Midbrain (tissue), 1 donor: ENCODE data around the gene ROCK2.
"Not testable (repeated sequence)": the region's sequence is repeated elsewhere in the genome, so short reads cannot be mapped to it uniquely, and the experiment has no call there.

Source experiments
- DNase-seq: peaks from one replicate; lab custom pipeline; 2025; lab: John Stamatoyannopoulos, UW

Gene ROCK2

DNA sequence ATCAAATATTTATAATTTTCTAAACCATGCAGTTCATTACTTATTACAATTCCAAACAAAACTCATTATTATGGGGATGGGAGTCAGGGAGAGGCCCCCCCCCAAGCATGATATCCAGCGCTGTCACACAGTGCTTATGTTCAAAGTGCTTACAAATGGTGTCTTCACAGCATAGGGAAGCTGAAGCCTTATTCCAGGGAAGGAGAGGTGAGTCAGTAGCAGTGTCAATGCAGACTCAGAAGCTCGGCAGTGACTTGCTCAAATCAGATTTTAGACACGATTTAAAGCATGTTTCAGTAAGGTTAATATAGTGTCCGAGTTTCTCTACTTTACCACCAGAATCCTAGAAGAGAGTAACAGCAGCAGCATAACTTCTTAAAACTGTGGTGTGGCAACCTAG, 164.5 kb downstream of the ROCK2 start:
- no peak for DNase-seq

DNA sequence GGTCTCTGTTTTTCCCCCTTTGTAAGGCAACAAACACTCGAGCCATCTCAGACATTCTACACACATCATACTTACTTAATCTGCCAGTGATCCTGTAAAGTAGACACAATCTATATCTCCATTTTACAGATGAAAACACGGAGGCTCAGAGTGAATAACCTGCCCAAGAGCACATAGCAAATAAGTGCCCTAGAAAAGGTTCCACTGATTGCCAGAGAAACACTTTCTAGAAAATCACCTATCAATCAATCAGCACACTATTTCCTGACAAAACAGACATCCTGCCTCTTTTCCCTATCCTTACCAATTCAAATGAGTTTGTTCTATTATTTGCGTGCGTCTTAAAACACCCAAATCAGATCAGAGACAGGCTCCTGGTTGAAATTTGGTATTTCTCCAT, 165.2 kb downstream of the ROCK2 start:
- no peak for DNase-seq

DNA sequence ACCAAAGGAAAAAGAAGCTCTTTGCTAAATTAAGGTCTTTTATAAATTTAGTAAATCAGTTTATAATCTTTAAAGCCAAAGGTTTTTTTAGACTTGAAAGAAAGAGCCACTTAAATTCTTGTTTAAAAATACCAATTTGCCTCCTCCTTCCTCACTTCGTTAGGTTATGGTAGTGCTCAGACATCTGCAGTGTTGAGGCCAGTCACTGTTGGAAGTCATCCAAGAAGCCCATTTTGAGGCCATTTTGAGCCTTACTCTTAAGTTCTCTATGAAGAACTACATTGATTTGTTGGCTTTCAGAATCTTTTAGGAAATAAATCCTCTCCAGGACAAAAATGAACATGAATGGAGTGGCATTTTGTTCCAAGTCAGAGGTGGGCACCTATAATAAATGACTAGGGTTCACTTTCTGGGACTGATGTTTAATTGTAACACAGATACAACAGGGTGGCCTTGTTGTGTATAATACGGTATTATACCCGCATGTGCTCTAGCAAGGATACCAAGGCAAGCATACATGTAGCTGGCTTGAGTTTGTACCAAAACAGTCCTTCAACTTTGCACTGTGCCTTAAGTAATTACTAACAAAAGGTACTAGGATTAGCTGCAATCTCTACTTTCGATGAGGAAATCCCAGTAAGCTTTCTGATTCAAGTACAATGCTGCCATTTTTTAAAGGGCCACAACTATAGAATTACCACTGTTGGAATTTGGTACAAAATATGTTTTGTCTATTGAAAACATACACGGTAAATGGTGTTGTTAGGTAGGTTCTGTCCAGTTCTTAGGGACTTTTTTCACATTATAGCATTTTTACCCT, 166.4 kb downstream of the ROCK2 start:
- DNase-seq, result no peak

DNA sequence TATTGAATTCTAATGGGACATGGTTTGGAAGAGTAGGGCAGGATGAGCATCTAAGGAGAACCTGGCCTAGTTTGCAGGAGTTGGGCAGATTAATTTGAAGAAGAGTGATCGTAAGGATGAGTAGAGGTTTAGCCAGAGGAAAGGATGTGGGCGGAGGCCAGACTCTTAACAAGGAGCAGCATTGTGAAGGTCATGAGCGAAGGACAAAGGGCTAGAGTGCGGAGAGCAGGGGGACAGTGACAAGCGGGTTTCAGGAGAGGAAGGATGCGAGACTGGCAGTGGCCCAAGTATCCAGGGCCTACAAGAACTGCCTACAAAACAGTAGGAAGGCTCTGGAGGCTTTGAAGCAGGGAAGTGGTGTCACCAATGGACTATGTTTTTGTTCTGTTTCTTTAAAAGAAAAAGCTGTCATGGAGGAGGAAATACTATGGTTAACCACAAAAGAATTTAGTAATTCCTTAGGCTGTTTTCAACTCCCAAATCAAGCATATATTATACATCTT, 169.1 kb downstream of the ROCK2 start:
- DNase-seq, result peak; percentile 15

DNA sequence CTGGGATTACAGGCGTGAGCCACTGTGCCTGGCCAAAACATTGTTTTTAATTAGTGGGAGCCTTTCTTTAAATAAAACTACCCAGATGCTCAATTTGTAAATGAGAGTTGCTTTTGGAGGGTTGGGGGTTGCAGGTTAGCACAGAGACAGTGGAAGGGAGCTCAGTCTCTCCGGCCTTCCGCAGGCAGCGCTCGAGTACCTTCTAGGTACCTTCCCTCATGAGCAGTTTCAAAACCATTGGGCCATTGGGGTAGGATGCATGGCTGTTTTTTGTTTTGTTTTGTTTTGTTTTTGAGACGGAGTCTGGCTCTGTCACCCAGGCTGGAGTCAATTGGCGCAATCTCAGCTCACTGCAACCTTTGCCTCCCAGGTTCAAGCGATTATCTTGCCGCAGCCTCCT, 170.2 kb downstream of the ROCK2 start:
- no peak for DNase-seq

DNA sequence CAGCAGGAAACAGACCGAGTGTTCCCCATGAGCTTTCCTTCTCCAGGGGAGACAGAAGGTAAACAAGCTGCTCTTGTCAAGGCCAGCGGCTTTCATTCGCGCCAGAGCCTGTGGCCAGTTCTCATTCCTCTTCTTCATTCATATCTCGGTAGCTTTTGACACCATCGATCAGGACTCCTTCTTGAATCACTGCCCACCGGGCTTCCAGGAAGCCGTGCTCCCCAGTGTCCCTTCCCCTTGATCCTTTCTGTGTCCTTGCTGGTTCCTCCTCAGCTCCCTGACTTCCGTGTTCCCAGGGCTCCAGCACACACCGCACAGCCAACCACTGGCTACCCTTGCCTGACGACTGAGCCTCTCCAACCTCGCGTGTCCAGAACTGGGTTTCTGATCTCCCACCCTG, 175.1 kb downstream of the ROCK2 start:
- DNase-seq, result no peak

DNA sequence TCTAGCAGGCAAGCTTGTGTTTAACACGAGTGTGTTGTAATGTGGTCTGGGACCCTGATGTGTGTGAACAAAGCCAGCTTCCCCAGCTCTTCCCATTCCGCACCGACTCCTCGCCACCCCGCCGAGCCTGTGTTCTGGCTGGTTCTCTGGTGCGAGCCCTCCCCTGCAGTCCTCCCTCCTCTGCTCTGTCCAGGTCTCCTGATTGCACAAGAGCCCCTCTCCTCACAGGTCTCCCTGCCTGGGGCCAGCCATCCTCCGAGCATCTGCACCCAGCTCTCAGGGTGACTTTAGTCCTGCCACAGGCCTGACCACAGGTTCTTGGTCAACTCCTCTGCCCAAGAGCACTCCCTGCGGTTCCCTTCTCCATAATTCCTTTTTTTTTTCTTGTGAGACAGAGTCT, 175.9 kb downstream of the ROCK2 start:
- no peak for DNase-seq

DNA sequence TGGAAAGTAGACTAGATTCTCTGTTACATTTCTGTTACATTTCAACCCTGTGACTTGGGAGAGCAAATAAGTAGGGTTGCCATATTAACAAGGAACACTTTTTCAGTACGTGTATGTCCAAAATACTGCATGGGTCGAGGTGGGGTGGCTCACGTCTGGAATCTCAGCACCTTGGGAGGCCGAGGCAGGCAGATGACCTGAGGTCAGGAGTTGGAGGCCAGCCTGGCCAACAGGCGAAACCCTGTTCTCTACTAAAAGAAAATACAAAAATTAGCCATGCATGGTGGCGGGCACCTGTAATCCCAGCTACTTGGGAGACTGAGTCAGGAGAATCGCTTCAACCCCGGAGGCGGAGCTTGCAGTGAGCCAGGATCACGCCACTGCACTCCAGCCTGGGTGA, 178.0 kb downstream of the ROCK2 start:
- DNase-seq, result no peak

DNA sequence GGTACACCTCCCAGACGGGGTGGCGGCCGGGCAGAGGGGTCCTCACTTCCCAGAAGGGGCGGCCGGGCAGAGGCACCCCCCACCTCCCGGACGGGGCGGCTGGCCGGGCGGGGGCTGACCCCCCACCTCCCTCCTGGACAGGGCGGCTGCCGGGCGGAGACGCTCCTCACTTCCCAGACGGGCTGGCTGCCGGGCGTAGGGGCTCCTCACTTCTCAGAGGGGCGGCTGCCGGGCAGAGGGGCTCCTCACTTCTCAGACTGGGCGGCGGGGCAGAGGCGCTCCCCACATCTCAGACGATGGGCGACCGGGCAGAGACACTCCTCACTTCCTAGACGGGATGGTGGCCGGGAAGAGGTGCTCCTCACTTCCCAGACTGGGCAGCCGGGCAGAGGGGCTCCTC, 179.4 kb downstream of the ROCK2 start:
- not testable (repeated sequence) for DNase-seq

DNA sequence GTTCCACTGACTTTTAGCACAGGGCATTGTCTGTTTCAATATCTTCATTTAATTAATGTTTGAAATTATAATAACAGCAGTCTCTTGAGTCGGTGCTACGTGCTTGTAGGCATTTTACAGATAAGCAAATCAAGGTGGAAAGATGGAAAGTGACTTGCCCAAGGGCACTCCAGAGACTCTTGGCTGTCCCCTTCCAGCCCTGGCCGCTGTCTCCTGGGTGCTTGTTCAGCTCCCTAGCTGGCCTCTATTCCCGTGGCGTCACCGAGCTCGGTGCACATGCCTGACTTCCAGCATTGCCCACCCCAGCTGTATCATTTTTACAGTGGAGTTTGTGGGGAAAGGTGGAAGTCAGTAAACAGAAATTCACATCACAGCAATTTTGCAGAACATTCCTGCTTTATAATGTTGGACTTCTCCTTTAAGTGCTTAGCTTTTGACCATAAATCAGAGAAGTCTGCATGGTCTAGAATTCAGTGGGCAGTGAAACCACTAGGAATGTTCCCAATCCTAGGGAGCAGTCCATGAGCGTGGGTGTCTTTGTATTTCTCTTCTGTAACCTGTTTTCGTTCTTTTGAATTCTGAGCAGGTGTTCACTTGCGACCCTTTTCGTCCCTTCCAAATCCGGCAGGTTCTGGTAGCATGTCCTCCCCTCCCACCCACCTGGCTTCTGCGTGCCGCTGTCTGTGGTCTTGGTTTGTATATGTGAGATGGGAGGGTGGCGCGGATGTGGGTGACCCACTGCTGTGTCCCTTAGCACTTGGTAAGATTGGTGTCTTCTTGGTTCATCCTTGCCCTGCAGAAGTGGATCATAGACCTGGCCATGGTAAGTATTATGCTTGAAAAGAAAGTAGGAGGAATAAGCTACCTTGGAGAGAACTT, 180.8 kb downstream of the ROCK2 start:
- no peak for DNase-seq

DNA sequence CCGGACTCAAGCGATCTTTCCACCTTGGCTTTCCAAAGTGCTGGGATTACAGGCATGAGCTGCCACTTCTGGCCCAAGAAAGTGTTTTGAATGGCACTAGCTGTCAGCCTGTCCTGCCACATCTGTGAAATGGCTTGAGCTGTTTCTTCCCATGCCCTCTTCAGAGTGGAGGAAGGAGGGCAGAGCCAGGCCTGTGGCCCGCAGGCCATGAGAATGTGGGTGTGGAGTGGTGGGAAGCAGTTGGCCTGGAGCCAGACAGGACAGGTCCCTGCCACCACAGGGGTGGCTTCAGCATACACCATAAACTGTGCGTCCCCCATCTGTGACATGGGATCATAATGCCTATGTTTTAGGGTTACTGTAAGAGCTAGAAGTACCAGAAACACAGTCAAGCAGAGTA, 182.7 kb downstream of the ROCK2 start:
- no peak for DNase-seq

DNA sequence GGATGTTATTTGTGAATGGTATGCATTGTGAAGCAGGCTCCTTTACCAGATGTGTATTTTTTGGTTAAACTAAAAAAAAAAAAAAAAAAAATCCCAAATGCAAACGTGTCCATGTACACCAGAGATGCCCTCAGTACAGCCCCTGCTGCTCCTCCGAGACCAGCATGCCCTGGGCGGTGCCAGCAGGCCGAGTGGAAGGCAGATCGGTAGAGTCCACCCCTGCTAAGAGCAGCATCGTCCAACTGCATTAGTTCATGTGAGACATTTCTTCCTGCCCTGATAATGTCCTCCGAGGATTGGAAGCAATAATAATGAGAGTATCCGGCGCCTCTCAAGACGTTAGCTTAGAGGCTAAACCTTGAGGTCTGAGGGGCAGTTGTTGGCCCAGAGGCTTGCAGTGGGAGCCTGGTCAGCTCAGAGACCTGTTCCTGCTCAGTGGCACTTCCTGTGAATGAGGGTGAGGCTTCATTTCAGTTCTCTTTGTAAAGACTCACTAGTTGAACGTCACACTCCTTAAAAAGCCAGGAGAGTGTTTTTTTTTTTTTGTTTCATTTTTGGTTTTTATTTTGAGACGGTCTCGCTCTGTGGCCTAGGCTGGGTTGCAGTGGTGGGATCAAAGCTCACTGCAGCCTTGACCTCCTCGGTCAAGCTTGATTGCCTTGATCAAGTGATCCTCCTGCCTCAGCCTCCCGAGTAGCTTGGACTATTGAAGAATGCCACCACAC, 183.5 kb downstream of the ROCK2 start:
- DNase-seq, result no peak

DNA sequence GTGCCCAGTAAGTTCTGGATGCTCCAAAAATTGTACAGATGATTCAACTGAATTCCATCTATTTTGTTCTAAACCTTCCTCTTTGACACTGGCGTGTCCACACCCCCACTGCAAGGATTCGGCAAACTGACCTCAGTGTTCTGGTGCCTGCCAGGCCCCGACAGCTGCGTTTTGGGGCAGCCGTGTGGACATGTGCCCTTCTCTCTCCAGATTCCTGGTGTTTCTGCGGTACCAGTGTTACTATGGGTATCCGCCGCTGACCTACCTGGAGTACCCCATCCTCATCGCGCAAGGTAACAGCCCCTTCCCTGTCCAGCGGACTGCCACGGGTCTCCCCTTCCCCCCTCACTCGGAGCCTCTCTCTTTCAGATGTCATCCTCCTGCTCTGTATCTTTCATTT, 184.2 kb downstream of the ROCK2 start:
- DNase-seq, result no peak

DNA sequence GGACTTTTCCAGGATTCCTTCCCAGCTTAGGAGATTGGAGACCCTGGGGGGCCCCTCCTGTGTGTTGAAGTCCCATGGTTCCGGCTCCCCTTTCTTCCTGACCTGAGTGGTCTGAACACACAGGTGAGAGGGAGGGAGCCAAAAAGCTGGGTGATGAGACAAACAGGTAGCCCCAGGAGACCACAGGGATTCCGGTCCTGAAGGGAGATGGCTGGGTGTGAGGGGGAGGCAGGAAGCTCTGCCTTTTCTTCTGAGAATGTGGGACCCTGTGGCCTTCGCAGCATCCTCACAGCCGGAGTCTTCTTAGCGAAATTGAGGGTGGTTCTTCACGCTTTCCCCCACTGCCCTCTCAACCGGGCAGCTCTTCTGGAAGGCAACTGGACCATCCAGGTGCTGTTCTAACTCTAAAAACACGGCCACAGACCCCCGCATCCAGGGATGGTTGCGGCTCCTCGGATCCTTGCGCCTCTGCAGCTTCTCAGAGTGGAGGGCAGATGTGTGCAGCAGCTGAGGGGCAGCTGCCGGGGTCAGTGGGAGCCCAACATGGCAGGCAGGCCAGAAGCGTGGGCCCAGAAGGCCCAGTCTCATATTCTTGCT, 184.8 kb downstream of the ROCK2 start:
- DNase-seq, result no peak

DNA sequence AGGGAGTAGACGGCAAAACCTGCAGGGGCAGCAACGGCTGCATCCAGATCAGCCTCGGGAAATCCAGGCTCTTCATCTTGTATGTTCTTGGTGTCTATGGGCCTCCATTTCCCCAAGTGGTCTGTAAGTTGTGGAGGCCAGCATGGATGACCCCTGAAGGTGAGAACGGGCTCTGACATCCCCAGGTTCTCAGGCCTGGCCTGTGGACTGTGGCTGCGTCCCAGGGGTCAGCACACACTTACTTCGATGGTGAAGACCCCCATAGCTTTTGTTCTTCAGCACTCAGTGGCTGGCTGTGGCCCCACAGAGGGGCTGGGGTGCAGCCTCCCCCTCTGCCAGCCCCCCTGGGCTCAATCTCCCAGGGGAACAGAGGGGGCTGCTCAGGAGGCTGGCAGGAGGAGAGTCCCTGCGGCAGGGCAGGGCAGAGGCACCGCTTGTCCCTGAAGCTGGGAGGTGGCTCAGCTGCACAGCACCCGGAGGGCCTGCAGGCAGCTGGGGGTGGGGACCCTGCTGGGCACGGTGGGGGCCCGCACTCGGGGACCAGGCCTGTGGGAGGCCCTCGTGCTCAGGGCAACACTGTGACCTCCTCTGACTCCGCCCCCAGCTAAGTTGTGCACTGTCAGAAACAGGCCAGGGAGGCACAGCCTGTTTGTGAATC, 185.4 kb downstream of the ROCK2 start:
- no peak for DNase-seq

DNA sequence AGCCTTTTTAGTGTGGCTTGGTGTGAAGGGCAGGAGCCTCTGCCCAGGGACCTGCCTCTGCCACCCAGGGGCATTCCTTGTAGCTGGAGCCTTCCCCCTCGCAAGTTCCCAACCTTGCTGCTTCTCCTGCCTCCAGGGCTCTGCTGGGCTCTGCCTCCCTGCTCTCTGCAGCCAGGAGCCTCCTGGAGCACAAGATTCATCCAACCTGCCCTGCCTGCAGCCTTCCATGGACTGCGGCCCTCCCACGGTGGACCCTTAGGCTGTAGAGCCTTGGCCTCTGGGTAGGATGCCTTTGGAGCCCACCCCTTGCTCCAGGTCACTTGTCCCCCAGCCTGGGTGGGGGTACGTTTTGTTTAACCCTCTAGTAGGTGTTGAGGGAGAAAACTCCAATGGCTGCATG, 186.7 kb downstream of the ROCK2 start:
- DNase-seq, result no peak

DNA sequence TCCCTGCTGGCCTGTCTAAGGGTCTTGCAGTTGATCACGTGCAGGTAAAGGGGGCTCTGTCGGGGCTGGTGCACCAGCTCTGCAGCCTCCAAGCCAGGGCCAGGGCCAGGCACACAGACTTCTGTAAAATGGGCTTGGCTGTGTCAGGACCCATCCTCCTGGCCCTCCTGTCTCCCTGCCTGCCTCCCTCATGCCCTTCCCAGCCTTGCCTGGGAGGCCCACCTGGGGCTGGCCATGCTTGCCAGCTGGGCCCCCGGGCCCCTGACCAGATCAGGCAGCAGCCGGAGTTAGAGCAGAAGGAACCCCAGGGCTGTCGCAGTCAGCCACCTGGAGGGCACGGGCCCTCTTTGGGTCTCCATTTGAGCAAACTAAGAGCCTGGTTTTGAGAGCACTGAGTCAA, 187.1 kb downstream of the ROCK2 start:
- no peak for DNase-seq

DNA sequence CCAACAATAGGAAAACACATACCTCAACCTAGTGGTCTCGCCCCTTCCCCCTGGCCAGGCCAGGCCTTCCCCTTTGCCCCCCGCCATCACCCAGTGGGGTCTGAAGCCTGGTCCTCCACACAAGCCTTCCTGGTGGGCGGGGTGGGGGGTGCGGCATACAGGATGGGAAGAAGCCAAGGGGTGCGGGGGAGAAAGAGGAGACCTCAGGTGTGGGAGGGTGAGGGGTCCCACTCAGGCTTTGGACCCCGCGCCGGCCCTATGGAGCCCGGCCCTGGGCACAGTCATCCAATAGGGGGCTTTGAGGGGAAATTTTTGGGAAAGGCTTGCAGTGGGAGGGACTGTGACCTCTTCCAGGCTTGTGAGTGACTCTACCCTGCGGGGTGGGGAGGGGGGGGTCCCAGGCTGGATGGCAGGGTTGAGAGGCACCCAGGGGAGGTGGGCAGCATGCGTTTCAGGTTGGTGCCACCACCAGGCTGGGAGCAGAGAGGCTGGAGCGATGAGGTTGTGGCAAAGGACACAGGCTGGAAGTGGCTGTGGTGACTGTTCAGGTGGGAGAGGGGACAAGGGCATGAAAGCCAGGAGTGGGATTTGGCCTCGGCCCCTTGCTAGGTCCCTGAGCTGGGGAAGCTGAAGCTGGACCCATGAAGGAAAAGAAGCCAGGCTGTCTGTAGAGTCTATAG, 187.9 kb downstream of the ROCK2 start:
- no peak for DNase-seq

DNA sequence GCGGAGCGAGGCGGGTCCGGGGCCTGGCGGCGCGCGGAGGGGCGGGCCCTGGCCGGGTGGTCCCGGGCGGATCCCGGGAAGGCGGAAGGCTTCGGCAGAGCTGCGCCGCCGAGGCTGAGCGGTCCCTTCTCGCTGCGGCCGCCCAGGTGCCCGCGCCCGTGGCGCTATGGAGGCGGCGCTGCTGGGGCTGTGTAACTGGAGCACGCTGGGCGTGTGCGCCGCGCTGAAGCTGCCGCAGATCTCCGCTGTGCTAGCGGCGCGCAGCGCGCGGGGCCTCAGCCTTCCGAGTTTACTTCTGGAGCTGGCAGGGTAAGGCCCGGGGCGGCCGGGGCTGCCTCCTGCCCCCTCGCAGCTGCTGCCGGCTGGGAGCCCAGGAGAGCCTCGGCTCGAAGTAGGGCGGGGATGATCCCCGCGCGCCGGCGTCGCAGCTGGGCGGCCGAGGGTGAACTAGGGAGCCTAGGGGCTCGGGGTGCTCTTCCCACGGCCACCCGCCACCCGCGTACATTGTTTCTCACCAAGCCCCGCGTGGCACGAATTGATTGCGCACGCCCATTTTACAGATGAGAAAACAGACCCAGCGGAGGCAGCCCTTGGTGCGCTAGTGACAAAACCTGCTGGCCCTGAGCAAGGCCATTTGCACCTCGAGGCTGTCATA, 188.9 kb downstream of the ROCK2 start, which contains the start of gene SLC66A3:
TSS of gene SLC66A3 (plus strand) at position 87 of the 655 bp plus-strand sequence. CDS start at position 167, 80 bp downstream.
- DNase-seq, result peak; percentile 89

DNA sequence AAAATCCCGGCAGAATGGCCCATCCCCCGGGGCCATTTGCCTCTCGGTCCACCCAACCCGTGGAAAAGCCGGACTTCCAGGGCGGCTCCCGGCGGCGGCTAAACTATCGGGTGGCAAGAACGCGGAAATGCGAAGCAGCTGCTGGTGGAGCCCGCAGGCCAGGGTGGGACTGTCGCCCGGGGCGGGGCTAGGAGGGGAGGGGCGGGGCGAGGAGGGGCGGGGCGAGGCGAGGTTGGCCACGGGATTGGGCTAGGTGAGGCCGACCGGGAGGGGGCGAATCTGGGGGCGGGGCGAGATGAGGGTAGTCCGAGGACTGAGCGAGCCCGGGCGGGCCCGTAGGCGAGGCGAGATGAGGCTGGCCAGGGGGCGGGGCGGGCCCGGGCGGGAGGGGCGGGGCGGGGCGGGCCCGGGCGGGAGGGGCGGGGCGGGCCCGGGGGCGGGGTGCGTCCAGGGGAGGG, 189.5 kb downstream of the ROCK2 start:
- peak; percentile 91 for DNase-seq
